Fibroblast of the aortic adventitia (primary cell): ENCODE measurements around the gene IFIT2. TPM values are rescaled to one million over a fixed set of nuclear protein-coding genes. Genes with fewer than 3 reads are reported as not detected.
"Not testable (repeated sequence)": the region's sequence is repeated elsewhere in the genome, so short reads cannot be mapped to it uniquely, and the experiment has no call there.

ENCODE experiments used
- DNase-seq: peaks from one replicate; pipeline ENCODE4 v3.0.0-alpha.2; 2010; ENCODE audit warnings: low read depth
- H3K4me3 ChIP-seq: 2 replicates; pipeline ENCODE4 v1.5.1; 2011; ENCODE audit warnings: low read depth, mild to moderate bottlenecking, control low read depth, low read length, moderate library complexity
- CTCF ChIP-seq: IDR thresholded peaks from 2 replicates; pipeline ENCODE4 v1.5.1; 2011; ENCODE audit warnings: mild to moderate bottlenecking, low read length, control low read depth, inconsistent platforms; ENCODE audit not compliant: insufficient read depth
- total RNA-seq: library from RNA; depleted of rRNA; stranded (reverse); fragments of >200 nt; gene quantifications from 2 replicates; pipeline ENCODE4 v1.2.3, GENCODE V29; 2012; ENCODE audit warnings: low replicate concordance

The IFIT2 gene
- 7.6 and 30.7 TPM in 2 replicates for total RNA-seq

DNA sequence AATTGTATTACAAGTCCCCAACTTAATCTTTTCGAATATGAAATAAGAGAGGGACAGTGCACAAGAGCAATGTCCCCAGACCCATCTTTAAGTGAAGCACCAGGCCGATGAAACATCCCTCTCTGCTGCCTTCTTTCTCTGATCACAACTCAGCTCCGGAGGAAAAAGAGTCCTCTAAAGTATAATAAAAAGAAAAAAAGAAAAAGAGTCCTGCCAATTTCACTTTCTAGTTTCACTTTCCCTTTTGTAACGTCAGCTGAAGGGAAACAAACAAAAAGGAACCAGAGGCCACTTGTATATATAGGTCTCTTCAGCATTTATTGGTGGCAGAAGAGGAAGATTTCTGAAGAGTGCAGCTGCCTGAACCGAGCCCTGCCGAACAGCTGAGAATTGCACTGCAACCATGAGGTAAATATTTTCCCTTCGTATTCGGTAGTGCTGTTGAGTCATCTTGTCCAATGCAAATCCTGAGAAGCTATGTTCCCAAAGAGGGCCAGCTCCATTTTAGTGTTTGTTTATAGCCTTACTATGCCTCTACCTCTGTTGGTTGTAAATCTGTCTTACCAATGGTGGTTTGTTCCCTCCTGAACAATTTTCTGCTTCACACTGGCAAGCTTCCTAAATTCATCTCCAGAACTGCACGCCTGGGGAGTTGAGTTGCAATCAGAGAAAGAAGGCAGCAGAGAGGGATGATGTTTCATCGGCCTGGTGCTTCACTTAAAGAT is at the start of gene IFIT2:
Gene IFIT2 (plus strand): TSS at position 326 of the 725 bp plus-strand sequence. CDS start 78 bp downstream, at position 404.
- TF ChIP-seq CTCF: no peak
- peak; percentile 75 for DNase-seq
- peak within 1 kb of the TSS; percentile 71 for H3K4me3 ChIP-seq

- no peak for TF ChIP-seq CTCF
- peak overlapping the region; percentile 25 for H3K4me3 ChIP-seq
- no peak for DNase-seq
Observed at GRCh38 chr10:89252225-89252585, 49.6 kb upstream of the IFIT2 start.

GRCh38 chr10:89255091-89255579 is 46.7 kb upstream of the IFIT2 start:
- H3K4me3 ChIP-seq, DNase-seq: not testable (repeated sequence)

- no peak for DNase-seq
- no peak overlapping the region for H3K4me3 ChIP-seq
- no peak for TF ChIP-seq CTCF
Observed at GRCh38 chr10:89255793-89256192, 46.1 kb upstream of the IFIT2 start.

GRCh38 chr10:89256340-89256739 is 45.5 kb upstream of the IFIT2 start:
- DNase-seq: no peak

GRCh38 chr10:89256962-89257361 is 44.9 kb upstream of the IFIT2 start:
- TF ChIP-seq CTCF: no peak
- H3K4me3 ChIP-seq: no peak overlapping the region
- DNase-seq: no peak

More at GRCh38 chr10:89256340-89256739, 45.5 kb upstream of the IFIT2 start:
- H3K4me3 ChIP-seq: no peak overlapping the region
- no peak for TF ChIP-seq CTCF

DNA sequence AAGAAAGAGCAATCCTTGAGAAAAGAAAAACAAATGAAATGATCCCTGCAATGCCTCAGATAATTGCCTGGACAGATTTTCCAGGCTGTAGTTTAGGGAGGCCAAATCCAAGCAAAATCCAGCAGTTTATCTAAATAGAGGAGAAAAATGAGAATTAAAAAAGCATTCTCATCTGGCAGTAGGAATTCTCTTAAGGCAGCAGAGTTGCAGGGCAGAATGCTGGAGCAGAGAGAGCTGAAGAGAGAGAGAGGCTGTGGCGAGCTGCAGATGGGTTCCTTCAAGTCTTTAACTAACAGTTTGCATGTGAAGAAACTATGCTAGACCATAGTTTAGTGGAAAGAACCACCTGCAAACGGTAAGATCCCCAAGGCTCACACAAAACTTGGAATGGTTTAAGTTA is 44.3 kb upstream of the IFIT2 start:
- no peak for DNase-seq
- no peak for TF ChIP-seq CTCF
- H3K4me3 ChIP-seq: no peak overlapping the region
